Neural crest cell (in vitro differentiated cells): Measurements from ENCODE around the gene GRPEL1. TPM values are rescaled to one million over a fixed set of nuclear protein-coding genes. Genes with fewer than 3 reads are reported as not detected.
"Not testable (repeated sequence)": the region's sequence is repeated elsewhere in the genome, so short reads cannot be mapped to it uniquely, and the experiment has no call there.

Source experiments
- DNase-seq: peaks from one replicate; pipeline ENCODE4 v3.0.0; 2021; ENCODE audit warnings: low read depth, mixed read lengths, low spot score
- H3K27ac Mint-ChIP-seq: one replicate; pipeline ENCODE4 v1.8.0; 2021; ENCODE audit warnings: mild to moderate bottlenecking, mixed read lengths; ENCODE audit not compliant: unreplicated experiment
- H3K27me3 Mint-ChIP-seq: 2 replicates; pipeline ENCODE4 v1.8.0; 2021; ENCODE audit warnings: low read depth, mild to moderate bottlenecking, mixed read lengths
- H3K36me3 Mint-ChIP-seq: 2 replicates; pipeline ENCODE4 v1.8.0; 2021; ENCODE audit warnings: low read depth, mild to moderate bottlenecking, mixed read lengths
- H3K4me1 Mint-ChIP-seq: 2 replicates; pipeline ENCODE4 v1.8.0; 2021; ENCODE audit warnings: mixed read lengths
- H3K4me3 Mint-ChIP-seq: one replicate; pipeline ENCODE4 v1.8.0; 2021; ENCODE audit warnings: mild to moderate bottlenecking, mixed read lengths
- H3K9me3 Mint-ChIP-seq: 2 replicates; pipeline ENCODE4 v1.8.0; 2021; ENCODE audit warnings: mixed read lengths
- CTCF ChIP-seq: fragments of 200-600 bp; sonication (generic); conservative IDR thresholded peaks from 2 replicates; pipeline ENCODE4 v1.5.0; 2021; ENCODE audit warnings: antibody characterized with exemption, mild to moderate bottlenecking
- total RNA-seq: library from RNA; stranded (reverse); gene quantifications from 2 replicates; pipeline ENCODE4 v1.2.1, GENCODE V29; 2021

GRPEL1 gene
- total RNA-seq, 1 donor from 2014 or later: 28.2 TPM

- no peaks in the 10 kb centered on the region for H3K36me3 Mint-ChIP-seq
- peaks cover 5% of the 10 kb centered on the region for H3K9me3 Mint-ChIP-seq
- H3K27me3 Mint-ChIP-seq: peaks cover 11% of the 10 kb centered on the region
- H3K4me3 Mint-ChIP-seq: no peak overlapping the region
- DNase-seq: no peak
- no peak overlapping the region for H3K27ac Mint-ChIP-seq
- TF ChIP-seq CTCF: no peak
- peaks cover 10% of the 10 kb centered on the region for H3K4me1 Mint-ChIP-seq
Observed at GRCh38 chr4:7089213-7089986, 21.5 kb upstream of the GRPEL1 start.

DNA sequence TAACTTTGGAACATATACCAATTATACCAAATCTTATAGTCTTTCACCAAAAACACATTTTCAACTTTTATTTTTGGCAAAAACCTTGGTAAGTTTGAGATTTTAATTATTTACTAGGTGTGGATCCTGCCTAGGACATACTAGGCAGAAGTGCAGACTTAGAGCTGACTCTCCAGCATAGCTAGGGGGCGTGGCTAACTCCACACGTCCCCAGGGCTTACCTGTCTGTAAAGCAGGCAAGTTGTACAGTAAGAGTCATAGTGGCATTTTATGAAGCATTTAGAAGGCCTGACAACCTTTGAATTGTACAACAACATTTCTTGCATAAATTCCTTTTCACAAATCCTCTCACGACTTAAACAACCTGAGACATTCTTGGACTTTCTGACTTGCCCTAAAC lies 19.2 kb upstream of the GRPEL1 start:
- Mint-ChIP-seq H3K4me1 (peaks cover 10% of the 10 kb centered on the region), H3K36me3 (no peaks in the 10 kb centered on the region), H3K9me3 (peaks cover 5% of the 10 kb centered on the region), H3K4me3 (no peak overlapping the region), H3K27me3 (peaks cover 24% of the 10 kb centered on the region), H3K27ac (no peak overlapping the region)
- no peak for DNase-seq
- no peak for TF ChIP-seq CTCF

DNA sequence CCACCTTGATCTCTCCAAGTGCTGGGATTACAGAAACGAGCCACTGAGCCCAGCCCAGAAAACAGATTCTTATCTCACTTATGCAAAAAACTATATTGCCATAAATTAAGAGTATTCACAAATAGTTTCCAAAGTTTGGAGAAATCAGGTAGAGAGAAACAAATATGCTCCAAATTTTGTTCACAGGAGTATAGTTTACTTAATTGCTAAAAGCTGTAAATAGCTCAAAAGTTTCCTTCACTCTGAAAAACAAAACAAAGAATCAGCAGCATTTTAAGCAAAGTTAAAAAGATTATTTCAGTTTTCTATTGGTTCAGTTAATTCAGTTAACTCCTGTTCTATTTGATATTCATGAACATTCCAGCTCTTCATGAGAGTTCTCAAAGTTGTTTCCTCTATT lies 18.5 kb upstream of the GRPEL1 start:
- Mint-ChIP-seq H3K27me3 (peaks cover 31% of the 10 kb centered on the region), H3K4me1 (peaks cover 10% of the 10 kb centered on the region), H3K4me3 (no peak overlapping the region), H3K36me3 (no peaks in the 10 kb centered on the region), H3K9me3 (peaks cover 5% of the 10 kb centered on the region), H3K27ac (no peak overlapping the region)
- DNase-seq: no peak
- TF ChIP-seq CTCF: no peak

DNA sequence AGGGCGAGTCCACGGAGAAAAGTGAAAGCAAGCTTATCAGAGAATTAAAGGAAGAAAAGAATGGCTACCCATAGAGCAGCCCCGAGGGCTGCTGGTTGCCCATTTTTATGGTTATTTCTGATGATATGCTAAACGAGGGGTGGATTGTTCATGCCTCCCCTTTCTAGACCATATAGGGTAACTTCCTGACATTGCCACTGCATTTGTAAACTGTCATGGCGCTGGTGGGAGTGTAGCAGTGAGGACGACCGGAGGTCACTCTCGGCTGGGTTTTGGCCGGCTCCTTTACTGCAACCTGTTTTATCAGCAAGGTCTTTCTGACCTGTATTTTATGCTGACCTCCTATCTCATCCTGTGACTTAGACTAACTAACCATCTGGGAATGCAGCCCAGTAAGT lies 16.7 kb upstream of the GRPEL1 start:
- H3K4me1 Mint-ChIP-seq, H3K27ac Mint-ChIP-seq, H3K36me3 Mint-ChIP-seq, H3K9me3 Mint-ChIP-seq, H3K4me3 Mint-ChIP-seq, DNase-seq: not testable (repeated sequence)
- H3K27me3 Mint-ChIP-seq: peaks cover 48% of the 10 kb centered on the region

DNA sequence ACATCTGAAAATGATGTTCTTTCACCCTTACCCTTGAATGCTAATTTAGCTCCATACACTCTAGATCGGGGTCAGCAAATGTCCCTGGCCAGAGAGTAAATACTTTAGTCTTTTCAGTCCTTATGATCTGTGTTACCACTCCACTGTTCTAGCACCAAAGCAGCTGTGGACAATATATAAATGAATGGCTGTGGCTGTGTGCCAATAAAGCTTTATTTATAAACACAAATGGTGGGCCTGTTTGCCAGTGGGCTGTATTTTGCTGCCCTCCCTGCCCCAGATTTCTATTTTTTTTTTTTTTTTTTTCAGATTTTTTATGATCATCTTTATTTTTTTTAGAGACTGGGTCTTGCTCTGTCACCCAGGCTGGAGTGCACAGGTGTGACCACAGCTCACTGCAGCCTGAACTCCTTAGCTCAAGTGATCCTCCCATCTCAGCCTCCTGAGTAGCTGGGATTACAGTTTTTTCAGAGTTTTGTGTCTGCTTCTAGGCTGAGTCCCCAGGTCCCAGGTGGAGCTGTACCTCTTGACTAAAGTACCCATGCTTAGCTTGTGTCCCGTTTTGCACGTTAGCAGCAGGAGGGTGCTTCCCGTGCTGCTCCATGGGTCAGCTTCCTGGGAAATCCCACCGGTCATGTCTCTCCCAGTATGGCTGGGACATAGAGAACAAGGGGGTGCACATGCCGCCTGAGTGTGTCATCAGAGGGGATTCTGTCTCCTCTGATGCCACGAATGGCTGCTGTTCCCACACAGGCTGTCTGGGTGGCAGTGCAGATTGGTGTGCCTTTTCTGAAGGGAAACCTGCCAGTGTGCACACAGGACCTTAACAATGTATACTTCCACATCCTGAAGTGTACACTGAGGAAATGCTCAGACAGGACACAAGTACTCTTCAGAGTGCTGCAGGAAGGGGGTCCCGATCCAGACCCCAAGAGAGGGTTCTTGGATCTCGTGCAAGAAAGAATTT lies 16.0 kb upstream of the GRPEL1 start:
- H3K27me3 Mint-ChIP-seq: peaks cover 52% of the 10 kb centered on the region
- no peak overlapping the region for H3K27ac Mint-ChIP-seq
- no peak overlapping the region for H3K4me3 Mint-ChIP-seq
- no peaks in the 10 kb centered on the region for H3K36me3 Mint-ChIP-seq
- TF ChIP-seq CTCF: no peak
- peaks cover 12% of the 10 kb centered on the region for H3K9me3 Mint-ChIP-seq
- no peaks in the 10 kb centered on the region for H3K4me1 Mint-ChIP-seq
- DNase-seq: no peak

DNA sequence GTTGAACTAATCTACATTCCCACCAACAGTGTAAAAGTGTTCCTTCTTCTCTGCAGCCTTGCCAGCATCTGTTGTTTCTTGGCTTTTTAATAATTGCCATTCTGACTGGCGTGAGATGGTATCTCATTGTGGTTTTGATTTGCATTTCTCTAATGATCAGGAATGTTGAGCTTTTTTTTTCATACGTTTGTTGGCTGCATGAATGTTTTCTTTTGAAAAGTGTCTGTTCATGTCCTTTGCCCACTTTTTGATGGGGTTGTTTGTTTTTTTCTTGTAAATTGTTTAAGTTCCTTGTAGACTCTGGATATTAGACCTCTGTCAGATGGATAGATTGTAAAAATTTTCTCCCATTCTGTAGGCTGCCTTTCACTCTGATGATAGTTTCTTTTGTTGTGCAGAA lies 12.0 kb upstream of the GRPEL1 start:
- H3K36me3 Mint-ChIP-seq, H3K27ac Mint-ChIP-seq, DNase-seq, H3K4me3 Mint-ChIP-seq, H3K4me1 Mint-ChIP-seq, H3K9me3 Mint-ChIP-seq: not testable (repeated sequence)
- peaks cover 55% of the 10 kb centered on the region for H3K27me3 Mint-ChIP-seq

DNA sequence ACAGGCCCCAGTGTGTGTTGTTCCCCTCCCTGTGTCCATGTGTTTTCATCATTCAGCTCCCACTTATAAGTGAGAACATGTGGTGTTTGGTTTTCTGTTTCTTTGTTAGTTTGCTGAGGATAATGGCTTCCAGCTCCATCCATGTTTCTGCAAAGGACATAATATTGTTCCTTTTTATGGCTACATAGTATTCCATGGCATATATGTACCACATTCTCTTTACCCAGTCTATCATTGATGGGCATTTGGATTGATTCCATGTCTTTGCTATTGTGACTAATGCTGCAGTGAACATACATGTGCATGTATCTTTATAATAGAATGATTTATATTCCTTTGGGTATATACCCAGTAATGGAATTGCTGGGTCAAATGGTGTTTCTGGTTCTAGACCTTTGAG lies 11.6 kb upstream of the GRPEL1 start:
- peaks cover 50% of the 10 kb centered on the region for H3K27me3 Mint-ChIP-seq
- not testable (repeated sequence) for DNase-seq, H3K4me1 Mint-ChIP-seq, H3K27ac Mint-ChIP-seq, H3K4me3 Mint-ChIP-seq, H3K9me3 Mint-ChIP-seq, H3K36me3 Mint-ChIP-seq
